Activated CD8-positive, alpha-beta memory T cell treated with anti-CD3 and anti-CD28 coated beads, Interleukin-2, amount 50 U/mL, for 24 hours (primary cell): ENCODE measurements around the gene RASA2.

ENCODE experiments used
- DNase-seq: peaks from one replicate; pipeline ENCODE4 v3.0.0-alpha.2; 2020; ENCODE audit errors: extremely low read depth

The RASA2 gene, protein sequence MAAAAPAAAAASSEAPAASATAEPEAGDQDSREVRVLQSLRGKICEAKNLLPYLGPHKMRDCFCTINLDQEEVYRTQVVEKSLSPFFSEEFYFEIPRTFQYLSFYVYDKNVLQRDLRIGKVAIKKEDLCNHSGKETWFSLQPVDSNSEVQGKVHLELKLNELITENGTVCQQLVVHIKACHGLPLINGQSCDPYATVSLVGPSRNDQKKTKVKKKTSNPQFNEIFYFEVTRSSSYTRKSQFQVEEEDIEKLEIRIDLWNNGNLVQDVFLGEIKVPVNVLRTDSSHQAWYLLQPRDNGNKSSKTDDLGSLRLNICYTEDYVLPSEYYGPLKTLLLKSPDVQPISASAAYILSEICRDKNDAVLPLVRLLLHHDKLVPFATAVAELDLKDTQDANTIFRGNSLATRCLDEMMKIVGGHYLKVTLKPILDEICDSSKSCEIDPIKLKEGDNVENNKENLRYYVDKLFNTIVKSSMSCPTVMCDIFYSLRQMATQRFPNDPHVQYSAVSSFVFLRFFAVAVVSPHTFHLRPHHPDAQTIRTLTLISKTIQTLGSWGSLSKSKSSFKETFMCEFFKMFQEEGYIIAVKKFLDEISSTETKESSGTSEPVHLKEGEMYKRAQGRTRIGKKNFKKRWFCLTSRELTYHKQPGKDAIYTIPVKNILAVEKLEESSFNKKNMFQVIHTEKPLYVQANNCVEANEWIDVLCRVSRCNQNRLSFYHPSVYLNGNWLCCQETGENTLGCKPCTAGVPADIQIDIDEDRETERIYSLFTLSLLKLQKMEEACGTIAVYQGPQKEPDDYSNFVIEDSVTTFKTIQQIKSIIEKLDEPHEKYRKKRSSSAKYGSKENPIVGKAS

DNA sequence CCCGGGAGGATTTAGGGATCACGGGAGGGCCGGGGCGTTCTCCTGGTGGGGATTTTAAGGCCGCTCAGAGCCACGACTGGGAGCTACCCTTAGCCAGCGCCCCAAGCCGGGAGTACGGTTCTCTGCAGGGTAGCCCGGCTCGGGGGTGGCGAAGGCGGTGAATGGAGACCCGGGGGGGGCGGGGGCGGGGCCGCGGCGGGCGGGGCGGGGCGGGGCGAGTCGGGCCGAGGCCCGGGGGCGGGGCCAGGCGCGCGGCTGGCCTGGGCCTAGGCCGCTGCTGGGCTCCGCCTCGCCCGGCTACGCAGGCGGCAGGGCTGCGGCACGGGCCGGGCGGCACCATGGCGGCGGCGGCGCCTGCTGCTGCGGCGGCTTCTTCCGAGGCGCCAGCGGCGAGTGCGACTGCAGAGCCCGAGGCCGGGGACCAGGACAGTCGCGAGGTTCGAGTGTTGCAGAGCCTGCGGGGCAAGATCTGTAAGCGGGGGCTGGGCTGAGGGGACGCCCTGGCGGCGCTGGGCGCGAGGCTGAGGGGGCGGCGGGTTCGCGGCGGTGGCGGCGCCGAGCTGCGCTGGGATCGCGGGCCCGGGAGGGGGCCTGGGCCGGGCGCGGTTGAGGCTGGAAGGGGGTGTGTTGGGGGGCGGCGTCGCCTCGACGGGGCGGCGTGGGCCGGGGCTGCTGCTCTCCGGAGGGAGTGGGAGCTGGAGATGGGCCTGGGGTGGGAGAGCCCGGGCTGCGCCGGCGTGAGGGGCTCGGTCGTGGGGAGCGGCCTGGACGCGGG, at the start of gene RASA2:
RASA2 (plus strand) TSS at position 282 of the 775 bp plus-strand sequence; CDS start at position 339, 57 bp downstream.
- no peak for DNase-seq

DNA sequence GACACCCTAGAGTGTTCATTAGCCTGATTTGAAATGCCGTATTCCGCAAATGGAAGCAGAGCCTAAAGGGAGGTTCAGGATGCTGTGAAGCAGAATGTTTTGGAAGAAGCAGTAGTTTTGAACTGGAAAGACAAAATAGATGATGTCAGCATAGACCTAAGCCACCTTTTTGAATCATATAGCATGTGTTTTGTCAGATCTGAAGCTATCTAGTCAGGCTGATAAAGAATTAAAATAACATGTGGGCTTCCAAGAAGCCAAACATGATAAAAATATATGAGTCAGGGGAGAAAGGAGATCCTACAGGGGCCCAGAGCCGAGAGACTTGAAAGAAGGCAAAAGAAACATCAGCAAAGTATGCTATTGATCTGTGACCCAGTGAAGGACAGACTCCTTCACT, 47.2 kb upstream of the RASA2 start:
- no peak for DNase-seq

DNA sequence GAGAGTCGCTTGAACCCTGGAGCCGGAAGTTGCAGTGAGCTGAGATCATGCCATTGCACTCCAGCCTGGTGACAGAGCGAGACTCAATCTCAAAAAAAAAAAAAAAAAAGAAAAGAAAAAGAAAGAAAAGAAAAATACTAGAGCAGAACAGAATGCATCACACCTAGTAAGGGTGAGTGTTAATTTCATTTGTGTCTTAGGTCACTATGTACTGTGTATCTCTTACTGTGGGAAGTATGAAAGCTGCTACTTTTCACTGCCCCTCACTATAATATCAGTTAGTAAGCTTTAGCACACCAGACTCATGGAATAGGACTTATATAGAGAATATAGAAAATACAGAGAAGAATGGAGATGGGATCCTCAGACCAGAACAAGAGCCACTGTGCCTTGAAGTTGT, 45.9 kb upstream of the RASA2 start:
- DNase-seq, result no peak

DNA sequence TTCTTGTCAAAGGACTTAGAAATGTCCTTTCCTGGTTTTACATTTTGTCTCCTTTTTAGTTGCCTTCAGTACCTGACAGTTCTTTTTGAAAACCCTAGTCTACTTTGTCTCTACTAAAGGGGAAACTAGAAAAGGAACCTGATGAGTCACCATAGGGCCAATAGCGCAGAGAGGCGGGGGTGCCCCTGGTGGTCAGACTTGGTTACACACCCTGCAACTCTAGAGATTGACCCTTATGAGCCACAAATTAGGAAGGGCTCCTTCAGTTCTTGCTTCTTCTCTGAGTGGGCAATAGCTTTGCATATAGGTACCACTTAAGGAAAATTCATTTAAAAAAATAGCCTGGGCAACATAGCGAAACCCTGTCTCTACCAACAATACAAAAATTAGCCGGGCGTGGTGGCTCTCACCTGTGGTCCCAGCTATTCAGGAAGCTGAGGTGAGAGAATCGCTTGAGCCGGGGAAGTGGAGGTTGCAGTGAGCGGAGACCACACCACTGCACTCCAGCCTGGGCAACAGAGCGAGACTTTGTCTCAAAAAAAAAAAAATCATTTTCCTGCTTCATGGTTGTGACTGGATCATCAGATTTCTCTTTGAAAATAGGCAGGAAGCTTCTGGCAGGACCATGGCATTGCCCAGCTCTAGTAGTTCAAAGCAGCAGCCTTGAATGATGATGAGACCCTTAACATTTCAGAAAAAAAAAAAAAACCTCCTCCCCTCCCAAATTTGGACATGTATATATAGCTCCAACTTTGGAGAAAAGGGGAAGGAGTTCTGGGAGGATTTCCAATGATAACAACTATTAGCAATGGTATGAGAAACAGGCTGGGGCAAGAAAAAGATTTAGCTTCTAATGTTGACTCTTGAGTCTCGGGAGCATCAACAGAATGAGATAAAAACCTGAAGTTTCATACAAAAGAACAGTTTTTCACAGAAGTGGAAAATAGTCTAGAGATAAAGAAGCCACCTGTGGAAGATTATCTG, 45.2 kb upstream of the RASA2 start:
- peak; percentile 62 for DNase-seq

DNA sequence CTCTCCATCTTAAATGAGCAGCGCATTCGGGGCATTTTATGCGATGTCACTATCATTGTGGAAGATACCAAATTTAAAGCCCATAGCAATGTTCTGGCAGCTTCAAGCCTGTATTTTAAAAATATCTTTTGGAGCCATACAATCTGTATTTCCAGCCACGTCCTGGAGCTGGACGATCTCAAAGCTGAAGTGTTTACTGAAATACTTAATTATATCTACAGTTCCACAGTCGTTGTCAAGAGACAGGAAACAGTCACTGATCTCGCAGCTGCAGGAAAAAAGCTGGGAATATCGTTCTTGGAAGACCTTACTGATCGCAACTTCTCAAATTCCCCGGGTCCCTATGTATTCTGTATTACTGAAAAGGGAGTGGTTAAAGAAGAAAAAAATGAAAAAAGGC, 44.4 kb upstream of the RASA2 start:
- no peak for DNase-seq

DNA sequence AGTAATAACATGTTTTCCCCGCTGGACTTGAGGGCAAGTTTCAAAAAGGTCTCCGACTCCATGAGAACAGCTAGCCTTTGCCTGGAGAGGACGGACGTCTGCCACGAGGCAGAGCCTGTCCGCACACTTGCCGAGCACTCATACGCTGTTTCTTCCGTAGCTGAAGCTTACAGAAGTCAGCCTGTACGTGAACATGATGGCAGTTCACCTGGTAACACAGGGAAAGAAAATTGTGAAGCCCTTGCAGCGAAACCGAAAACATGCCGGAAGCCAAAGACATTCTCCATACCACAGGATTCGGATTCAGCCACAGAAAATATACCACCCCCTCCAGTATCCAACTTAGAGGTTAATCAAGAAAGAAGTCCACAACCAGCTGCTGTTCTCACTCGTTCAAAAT, 43.9 kb upstream of the RASA2 start:
- DNase-seq, result no peak

DNA sequence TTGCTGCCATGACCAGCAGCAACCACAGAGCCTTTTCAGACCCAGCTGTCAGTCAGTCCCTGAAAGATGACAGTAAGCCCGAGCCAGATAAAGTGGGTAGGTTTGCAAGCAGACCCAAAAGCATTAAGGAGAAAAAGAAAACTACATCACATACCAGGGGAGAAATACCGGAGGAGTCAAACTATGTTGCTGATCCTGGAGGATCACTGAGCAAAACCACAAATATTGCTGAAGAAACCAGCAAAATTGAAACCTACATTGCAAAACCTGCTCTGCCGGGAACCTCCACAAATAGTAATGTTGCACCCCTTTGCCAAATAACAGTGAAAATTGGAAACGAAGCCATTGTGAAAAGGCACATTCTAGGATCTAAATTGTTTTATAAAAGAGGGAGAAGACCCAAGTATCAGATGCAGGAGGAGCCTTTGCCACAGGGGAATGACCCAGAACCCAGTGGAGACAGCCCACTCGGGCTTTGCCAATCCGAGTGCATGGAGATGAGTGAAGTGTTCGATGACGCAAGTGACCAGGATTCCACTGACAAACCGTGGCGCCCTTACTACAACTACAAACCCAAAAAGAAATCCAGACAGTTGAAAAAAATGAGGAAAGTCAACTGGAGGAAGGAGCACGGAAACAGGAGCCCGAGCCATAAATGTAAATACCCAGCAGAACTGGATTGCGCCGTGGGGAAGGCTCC, 42.1 kb upstream of the RASA2 start:
- DNase-seq, result no peak

DNA sequence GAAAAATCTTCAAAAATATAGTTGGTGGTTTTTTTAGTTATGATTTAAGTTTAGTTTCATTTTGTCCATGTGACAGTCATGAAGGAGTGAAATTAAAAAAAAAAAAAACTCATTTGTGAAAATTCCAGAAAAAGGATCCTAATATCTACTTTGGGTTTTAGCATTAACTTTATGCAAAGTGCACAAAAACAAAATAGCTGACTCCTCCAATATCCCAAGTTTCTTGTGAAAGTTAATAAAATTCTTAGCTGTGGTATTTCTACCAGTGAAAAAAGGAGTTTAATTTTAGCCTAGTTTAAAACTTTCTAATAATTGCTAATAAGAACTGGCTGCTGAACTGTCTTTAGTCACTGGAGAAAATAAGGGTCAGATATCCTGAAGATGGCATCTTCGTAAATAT, 40.8 kb upstream of the RASA2 start:
- no peak for DNase-seq

DNA sequence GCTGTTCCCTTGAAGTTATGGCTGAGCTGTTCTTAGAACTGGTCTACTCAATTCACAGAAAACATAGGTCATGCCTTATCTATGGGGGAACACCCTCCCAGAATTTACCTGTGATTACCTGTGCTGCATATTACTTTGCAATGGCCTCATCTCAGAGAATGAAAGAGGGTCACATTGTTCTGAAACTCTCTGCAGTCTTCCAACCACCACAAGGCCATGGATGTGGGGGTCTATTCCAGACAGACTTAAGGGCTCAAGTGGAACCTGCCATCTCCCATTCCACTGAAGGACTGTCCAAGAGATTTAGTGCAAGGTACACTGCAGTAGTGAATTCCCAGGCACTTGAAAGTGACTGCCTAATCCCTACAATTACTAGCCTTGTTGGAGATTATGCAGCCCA, 40.1 kb upstream of the RASA2 start:
- no peak for DNase-seq

DNA sequence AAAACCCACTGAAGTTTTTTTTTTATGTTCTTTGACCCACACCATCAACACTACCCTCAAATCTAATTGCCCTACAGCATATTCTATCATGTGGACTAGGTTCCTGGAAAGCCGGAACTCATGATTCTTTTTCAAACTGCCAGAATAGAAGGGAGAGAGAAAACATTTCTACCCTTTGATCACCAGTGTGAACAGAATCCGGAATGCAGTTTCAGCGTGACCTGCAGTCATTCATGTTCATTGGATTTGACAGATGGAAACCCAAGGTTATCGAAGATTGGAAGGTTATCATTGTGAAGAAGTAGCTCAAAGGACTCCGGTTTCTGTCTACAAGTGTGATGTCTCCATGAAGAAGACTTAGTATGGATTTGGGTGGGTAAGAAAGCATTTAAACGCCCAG, 39.4 kb upstream of the RASA2 start:
- no peak for DNase-seq

DNA sequence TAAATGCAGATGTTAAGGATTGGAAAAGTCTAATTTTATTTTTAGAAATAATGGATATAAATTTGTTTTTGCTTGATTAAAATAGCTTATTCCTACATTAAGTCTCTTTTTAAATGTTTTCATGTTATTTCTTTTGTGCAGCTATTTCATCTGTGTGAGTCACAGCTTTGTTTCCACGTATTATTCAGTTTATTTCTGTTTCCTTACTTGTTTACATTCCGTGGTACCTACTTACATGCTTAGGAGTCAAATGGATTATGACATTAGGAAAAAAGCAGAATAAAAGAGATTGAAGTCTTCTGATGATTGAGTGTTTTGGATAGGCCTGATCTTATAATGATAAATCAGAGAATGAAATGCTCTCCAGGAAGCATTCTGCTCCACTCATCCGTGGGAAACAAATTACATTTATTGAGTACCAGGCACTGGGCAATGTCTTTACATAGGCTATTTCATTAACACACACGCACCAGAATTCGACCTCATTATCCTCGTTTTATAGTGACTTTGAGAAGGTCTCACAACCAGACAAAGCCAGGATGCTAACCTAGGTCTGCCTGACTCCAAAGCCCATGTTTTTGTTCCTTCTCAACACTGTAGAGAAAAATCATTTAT, 38.1 kb upstream of the RASA2 start:
- DNase-seq, result no peak

DNA sequence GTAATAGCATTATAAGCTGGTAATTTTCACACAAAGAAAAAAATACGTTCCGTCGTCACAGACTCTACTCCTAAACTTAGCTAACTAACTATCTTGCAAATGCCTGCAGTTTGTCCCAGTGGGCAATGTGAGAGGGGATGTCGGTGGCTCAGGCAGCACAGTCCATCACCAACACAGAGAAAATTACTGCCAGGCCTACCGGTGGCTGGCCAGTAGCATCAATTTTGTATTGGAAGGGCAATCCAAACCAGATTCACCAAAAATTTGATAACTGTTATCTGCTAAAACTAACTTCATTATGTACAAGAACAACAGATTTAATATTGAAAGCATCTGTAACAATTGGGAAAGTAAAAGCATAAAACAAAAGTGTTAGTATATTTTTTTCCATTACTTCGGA, 37.4 kb upstream of the RASA2 start:
- no peak for DNase-seq

DNA sequence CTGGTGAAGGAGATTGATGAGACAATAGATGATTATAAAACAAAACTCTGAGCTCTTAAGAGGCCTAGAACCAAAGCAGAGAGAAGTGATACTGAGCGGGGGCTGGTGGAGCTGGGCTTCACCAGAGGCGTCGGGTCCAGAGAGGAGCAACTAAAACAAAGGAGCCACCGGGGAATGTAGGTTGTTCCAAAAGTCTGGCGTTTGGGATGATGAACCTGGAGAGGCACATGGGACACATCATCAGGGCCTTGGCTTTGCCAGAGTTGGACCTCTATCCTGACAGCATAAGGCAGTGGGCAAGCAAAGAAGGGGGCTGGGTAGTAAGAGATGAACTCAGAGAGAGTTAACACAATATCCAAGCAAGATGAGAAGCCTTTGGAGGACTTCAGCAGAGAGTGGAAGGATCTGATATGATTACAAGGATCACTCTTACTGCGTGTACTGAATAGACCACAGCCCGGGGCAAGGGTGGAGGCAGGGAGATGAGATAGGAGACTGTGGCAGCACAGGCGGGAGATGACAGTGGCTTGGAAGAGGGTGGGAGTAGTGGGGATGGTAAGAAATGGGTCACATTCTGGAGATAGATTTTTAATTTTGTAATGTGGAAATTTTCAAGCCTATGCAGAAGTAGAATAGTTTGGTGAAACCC, 36.0 kb upstream of the RASA2 start:
- no peak for DNase-seq

DNA sequence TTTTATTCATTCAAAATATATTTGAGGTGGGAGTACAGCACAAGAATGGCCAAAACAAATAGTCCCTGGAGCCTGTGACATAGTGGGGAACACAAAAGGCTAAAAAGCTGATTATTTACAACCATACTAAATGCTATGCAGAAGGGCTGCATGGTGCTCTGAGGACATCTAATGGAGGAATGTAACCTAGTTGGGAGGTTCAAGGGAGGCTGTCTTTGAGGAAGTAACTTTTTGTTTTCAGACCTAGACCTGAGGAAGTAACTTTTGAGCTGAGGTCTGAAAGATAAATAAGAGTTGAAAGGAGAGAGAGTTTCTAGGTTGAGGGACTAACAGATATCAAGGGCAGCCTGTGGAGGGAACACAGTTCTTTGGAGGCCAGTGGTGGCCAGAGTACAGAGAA, 34.8 kb upstream of the RASA2 start:
- no peak for DNase-seq

DNA sequence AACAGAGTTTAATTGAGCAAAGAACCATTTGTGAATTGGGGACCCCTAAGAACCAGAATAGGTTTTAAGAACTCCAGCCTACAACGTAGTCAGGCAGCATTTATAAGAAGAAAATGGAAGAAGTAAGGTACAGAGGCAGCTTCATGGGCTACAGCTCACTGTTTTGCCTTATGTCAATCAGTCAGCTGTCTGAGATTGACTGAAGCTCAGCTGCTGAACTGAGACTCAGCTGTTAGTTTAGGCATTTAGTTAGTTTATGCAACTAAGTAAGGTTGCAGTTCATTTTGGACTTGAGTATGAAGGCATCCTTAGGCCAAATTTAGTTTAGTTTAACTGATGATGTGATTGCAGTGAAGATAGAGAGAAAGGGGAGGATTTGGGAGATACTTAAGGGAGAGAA, 34.1 kb upstream of the RASA2 start:
- DNase-seq, result no peak

DNA sequence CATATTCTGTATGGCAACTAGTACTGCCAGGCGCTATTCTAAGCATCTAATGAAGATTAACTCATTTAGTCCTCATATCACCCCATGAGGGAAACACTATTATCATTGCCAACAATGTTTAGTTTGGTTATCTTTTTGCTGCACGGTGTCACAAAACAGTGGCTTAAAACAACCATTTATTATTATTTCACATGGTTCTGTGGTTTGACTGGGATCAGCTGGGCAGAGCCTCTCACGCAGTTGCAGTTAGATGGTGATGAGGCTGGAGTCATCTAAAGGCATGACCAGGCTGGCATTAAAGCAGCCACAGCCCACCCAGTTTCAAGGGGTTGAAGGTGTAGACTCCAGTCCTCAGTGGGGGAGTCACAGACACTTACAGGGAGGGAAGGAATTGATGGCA, 32.8 kb upstream of the RASA2 start:
- no peak for DNase-seq

DNA sequence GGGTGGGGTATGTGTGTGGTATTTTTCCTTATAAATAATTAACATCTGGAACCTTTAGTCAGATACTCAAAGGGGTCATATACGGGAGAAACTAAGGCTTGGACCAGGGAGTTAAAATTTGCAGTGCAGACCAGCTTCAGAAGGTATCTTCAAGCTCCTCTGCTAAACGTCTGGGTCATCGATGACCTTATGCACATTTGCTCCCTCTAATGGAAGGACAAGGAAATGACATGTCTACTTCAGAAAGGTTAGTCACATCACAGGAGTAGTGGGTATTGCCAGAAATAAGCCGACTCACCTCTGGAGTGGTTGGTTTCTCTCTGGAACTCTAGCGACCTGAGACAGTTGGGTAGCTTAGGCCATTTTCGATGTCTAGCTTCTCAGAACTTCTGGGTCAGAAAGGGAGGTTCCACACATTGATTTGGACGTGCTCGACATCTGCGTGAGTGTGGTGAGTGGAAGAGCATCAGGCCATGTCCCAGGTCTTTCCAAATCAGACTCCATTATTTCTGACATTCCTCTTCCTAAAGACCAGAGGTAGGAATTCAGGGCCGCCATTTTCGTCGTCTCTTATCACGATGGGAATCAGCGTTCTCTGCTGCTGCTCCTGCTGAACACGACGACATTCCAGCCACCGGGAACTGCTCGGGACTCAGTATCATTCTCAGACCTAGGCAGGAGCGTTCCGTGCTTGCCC, 31.8 kb upstream of the RASA2 start:
- no peak for DNase-seq

DNA sequence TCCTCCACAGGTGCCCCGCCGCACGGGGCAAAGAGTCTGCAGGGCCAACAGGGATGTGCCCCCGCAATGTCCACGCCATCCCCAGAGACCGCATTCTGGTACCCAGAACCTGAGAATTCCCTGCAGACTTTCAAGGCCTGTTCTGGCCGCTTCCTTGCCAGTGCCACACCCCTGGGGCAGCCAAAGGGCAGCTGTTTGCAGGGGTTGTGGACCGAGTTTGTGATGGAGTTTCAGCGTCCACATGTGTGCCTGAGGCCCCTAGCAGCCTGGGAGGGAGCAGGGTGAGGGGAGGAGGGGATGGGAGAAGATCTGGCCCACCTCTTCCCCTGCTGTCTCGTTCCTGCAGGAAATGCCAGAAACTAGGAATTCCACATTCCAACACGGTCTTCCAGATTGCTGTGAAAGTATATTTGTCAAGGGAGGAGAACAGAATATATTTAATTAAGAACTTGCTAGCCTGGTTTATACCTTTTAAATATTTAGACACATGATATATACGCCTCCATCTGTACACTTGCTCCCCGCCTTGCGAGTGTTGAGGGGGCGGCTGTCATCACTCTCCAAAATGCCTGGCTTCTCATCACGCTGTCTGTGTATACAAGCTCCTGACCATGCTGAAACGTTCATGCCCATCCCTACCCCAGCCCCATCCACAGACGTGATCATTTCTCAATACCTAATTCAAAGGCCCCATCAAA, 31.1 kb upstream of the RASA2 start:
- no peak for DNase-seq
